Nucleus accumbens (tissue), 56 donors: ENCODE measurements around the gene SERPINB1.
"Not testable (repeated sequence)": the region's sequence is repeated elsewhere in the genome, so short reads cannot be mapped to it uniquely, and the experiment has no call there.

Source experiments
- DNase-seq, 56 donors: peaks; one replicate each; lab custom pipeline; 2025; lab: John Stamatoyannopoulos, UW

SERPINB1 gene

GRCh38 chr6:2841264-2842138 lies at the start of gene SERPINB1:
TSS of gene SERPINB1 (minus strand) at chr6:2841863. CDS start at chr6:2840586, 1,277 bp downstream.
- peak in 46 of 56 donors; percentile 25 to 84 (median 57) for DNase-seq

DNA sequence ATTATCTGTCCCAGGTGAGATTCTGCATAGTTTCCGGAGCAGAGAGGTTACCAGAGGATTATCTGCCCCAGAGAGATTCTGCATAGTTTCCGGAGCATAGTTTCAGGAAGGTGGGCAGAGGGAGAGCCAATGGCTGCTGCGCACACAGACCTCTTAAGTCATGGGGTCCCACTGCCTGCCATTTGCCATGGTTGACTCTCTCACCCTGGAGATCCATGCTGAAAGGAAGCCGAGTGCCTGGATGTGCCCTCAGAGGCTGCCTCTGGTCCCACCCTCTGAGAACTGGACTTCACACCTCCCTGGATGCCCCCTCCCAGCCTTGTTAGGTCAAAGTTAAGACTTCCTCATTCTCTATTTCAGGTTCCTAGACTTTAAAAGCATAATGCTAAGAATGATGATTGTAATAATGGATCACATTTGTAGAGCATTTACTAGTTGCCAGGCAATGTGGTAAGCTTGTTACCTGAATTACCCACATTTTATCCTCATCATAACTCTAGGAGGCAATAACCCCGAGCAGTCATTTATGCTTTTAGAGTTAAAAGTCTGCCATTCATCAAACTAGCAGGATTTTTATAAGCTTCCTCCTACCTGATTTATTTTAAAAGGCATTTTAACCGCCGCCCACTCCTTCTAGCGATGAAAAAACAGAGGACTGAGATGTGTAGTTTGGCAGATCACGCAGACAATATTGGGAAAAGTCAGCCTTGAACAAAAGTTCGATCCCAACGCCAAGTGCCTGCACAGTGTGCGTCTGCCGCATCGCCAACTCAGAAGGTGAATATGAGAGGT lies 49.5 kb upstream of the SERPINB1 start:
- peak in 10 of 56 donors; percentile 12 to 56 (median 31) for DNase-seq

GRCh38 chr6:2885967-2886735 lies 44.5 kb upstream of the SERPINB1 start:
- DNase-seq: no peak

DNA sequence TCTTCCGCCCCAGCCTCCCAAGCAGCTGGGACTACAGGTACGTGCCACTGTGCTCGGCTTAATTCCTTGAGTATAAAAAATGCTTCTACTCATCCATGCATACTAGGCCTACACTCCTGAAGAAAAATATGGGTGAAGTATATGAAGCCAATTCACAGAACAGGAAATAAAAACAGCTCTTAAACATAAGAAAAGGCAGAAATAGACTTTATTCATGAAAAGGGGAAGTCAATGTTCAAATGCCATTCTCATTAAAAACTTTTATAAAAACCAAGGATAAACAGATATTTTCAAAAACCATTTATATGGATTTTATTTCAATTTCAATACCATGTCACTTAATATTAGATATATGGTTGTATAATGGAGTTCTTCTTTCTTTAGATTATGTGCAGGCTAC lies 43.1 kb upstream of the SERPINB1 start:
- DNase-seq: no peak

- DNase-seq: no peak
Observed at GRCh38 chr6:2883673-2884072, 42.0 kb upstream of the SERPINB1 start.

GRCh38 chr6:2881423-2881822 lies 39.8 kb upstream of the SERPINB1 start:
- no peak for DNase-seq

- DNase-seq: not testable (repeated sequence)
Observed at GRCh38 chr6:2880156-2880555, 38.5 kb upstream of the SERPINB1 start.

DNA sequence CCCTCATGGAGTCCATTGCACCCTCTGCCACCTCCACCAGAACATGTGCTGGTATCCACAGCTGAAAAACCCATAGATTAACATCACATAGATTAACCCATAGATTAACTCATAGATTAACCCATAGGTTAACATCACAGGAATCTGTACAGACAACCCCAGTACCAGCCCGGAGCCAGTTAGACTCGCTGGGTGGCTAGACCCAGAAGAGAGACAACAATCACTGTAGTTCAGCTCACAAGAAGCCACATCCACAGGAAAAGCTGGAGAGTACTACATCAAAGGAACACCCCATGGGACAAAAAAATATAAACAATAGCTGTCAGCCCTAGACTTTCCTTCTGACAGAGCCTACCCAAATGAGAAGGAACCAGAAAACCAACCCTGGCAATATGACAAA lies 36.3 kb upstream of the SERPINB1 start:
- no peak for DNase-seq

DNA sequence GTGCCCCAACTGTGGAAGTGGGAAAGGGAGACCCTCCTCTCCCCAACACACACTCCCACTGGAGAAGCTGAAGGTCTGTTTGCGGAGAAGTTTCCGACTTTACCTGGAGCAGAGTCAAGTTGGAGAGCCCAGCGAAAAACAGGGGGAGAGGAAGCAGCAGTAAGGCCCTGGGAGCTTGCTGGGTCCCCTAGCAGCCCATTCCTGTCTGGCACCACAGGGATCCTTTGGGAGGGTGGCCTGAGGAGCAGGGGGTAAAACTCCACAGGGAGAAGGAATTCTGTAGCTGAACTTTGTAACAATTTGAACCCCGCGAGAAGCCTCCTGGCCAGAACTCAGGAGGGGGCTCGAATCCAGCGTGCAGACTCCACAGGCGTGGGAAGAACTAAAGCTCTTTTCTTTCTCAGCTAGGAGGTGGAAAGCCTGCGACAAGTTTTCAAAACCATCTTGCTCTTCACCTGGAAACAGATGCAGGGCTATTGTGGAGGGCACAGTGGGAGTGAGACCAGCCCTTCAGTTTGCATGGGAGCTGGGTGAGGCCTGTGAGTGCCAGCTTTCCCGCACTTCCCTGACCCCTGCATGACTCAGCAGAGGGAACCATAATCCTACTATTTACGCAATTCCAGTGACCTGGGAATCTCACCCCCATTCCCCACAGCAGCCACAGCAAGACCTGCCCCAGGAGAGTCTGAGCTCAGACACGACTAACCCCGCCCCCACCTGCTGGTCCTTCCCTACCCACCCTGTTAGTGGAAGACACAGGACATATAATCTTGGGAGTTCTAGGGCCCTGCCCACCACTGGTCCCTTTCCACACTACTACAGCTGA lies 35.6 kb upstream of the SERPINB1 start:
- no peak for DNase-seq

GRCh38 chr6:2876210-2877056 lies 34.8 kb upstream of the SERPINB1 start:
- DNase-seq: peak in 14 of 56 donors; percentile 14 to 45 (median 29)

DNA sequence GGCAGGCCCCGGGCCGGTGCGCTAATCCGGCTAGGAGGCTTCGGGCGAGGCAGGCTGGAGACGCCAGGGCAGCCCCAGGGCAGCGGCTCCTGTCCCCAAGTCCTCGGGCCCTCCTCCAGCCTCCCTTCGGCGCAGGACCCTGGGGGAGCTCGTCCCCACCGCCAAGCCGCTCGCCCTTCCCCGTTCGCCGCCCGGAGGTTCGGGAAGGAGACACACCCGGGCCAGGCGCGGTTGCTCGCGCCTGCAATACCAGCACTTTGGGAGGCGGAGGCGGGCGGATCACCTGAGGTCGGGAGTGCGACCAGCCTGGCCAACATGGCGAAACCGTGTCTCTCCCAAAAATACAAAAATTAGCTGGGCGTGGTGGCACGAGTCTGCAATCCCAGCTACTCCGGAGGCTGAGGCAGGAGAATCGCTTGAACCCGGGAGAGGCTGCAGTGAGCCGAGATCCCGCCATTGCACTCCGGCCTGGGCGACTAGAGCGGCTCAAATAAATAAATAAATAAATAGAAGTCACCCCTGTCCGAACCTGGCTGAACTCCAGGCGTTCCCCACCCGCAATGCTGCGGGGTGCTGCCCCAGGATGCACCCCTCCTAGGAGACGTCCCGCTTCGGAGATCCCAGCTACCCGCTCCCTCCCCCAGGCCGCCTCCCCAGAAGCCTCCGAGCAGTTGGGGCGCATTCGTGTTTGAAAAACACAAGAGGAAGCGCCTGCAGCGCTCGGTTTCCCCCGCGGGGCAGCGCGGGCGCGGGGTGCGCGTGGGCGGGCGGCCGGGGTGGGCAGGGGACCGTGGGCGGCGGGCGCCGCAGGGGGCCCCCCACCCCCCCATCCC lies 33.9 kb upstream of the SERPINB1 start:
- peak in 4 of 56 donors; percentile 21 to 52 (median 32) for DNase-seq

- DNase-seq: no peak
Observed at GRCh38 chr6:2873643-2874042, 32.0 kb upstream of the SERPINB1 start.

DNA sequence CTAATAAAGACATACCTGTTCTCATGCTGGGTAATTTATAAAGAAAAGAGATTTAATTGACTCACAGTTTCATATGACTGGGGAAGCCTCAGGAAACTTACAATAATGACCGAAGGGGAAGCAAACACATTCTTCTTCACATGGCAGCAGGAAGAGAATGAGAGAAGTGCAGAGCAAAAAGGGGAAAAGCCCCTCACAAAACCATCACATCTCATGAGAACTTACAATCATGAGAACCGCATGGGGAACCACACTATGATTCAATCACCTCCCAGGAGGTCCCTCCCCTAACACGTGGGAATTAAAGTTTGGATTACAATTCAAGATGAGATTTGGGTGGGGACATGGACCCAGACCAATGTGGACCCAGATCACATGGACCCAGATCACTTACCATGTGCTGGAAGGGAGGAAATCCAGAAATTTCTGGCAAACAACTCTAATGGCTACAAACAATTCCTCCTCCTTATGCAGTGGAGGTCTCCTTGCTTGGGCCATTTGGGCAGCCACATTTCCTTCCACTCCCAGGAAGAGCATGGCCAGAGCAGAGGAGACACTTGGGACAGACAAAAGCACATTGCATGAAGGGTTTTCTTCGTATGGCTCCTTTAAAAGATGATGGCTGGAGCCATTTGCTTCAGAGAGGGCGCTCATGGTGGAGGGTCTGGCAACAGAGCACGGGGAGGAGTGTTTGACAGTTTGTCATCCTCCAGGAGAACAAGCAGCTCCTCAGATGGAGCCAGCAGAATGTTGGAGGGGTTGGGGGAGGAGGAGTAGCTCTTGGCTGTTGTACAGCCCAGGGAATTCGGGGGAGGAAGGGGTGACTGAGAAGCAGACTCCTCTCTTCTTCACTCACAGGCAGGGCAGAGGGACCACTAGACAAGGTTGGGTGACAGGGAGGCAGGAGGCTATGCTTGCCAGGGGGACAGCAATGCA lies 31.0 kb upstream of the SERPINB1 start:
- no peak for DNase-seq

DNA sequence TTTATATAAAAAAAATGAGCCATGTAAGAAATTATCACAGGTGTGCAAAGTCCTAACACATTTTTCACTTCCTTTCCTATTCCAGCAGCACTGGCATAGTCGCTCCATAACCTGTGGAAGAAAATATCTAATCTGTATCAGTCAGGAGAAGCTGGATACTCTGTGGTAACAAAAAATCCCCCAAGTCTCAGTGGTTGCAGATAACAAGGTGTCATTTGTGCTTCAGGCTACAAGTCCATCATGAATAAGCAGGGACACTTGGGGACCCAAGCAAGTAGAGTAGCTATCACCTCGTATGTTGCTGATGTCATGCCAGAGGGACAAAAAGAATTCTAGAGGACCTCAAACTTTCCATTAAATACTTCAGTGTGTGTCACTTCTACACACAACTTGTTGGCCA lies 30.3 kb upstream of the SERPINB1 start:
- DNase-seq: no peak

DNA sequence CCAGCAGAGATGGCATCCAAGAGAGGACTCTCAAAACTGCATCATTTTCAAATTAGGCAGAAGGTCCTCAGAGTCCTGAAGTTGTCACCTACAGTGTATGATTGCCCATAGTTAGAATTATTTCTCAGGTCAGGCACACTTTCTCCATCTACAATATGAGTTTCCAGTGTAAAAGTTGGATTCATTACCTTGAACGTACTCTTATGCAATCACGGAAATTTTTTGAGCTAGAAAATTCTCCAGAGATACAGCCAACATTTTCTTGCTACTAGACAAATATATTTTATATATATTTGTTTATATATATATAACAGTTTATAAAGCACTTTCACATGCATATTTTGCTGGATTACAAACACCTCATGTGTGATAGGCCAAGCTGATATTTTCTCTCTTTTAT lies 29.4 kb upstream of the SERPINB1 start:
- no peak for DNase-seq

DNA sequence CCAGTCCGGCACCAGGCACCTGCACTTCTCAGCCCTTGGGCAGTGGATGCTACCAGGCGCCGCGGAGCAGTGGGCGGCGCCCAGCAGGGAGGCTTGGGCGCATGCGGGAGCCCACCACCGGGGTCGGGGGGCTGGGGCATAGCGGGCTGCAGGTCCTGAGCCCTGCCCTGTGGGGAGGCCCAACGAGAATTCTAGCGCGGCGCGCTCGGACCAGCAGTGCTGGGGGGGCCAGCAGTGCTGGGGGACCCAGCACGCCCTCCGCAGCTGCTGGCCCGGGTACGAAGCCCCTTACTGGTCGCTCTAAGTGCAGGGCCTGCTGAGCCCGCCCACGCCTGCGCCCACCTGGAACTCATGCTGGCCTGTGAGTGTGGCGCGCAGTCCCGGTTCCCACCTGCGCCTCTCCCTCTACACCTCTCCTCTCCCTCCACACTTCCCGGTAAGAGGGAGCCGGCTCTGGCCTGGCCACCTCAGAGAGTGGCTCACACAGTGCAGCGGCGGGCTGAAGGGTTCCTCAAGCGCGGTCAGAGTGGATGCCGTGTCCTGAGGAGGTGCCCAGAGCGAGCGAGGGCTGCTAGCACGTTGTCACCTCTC lies 28.5 kb upstream of the SERPINB1 start:
- DNase-seq: no peak
